ENCODE measurements around the gene MFNG.
A peak's percentile ranks its signal among the peaks of the same experiment; 100 is the strongest.

The MFNG gene

GRCh38 chr22:37473437-37473946 is 12.7 kb downstream of the MFNG start:
- Histone ChIP-seq H3K27me3 (ENCODE audit: control insufficient read depth, low read length) (no peaks in the 10 kb centered on the region), H3K4me2 (ENCODE audit: low read length) (0 out of 2 replicates have a peak overlapping the region, but pooled peaks have one; percentile 7), H3K36me3 (ENCODE audit: control insufficient read depth, low read length) (peaks cover 95% of the 10 kb centered on the region), H3K79me2 (ENCODE audit: control insufficient read depth, low read length) (peaks cover 56% of the 10 kb centered on the region), H3K27ac (ENCODE audit: low read depth, low read length) (peak overlapping the region; percentile 94), H3F3A (ENCODE audit: control insufficient read depth, insufficient read depth) (peaks cover 24% of the 10 kb centered on the region), H3K4me3 (ENCODE audit: low read length) (no peak overlapping the region), H4K20me1 (ENCODE audit: control insufficient read depth, insufficient read depth, low read depth, low read length) (peaks cover 6% of the 10 kb centered on the region; the same call in 1 of the 2 replicates), H3K4me1 (ENCODE audit: control insufficient read depth, low read length) (peaks cover 77% of the 10 kb centered on the region), H3K9me2 (replicated peaks; ENCODE audit: control insufficient read depth, low read length) (no peaks in the 10 kb centered on the region), H3K9me3 (ENCODE audit: control insufficient read depth, insufficient read depth, low read length) (no peaks in the 10 kb centered on the region)
- no peak for TF ChIP-seq CTCF (IDR thresholded peaks at IDR 0.05; ENCODE audit: low read depth, low read length, poor library complexity, severe bottlenecking)

GRCh38 chr22:37472418-37473006 is 13.7 kb downstream of the MFNG start:
- Histone ChIP-seq H3K27me3 (ENCODE audit: control insufficient read depth, low read length) (no peaks in the 10 kb centered on the region), H3K4me2 (ENCODE audit: low read length) (peak overlapping the region; percentile 31; the same call in 1 of the 2 replicates), H3K79me2 (ENCODE audit: control insufficient read depth, low read length) (peaks cover 48% of the 10 kb centered on the region), H3K4me1 (ENCODE audit: control insufficient read depth, low read length) (peaks cover 67% of the 10 kb centered on the region), H4K20me1 (ENCODE audit: control insufficient read depth, insufficient read depth, low read depth, low read length) (peaks cover 6% of the 10 kb centered on the region; the same call in 1 of the 2 replicates), H3F3A (ENCODE audit: control insufficient read depth, insufficient read depth) (peaks cover 17% of the 10 kb centered on the region), H3K27ac (ENCODE audit: low read depth, low read length) (peak overlapping the region; percentile 53), H3K4me3 (ENCODE audit: low read length) (no peak overlapping the region), H3K36me3 (ENCODE audit: control insufficient read depth, low read length) (peaks cover 94% of the 10 kb centered on the region), H3K9me3 (ENCODE audit: control insufficient read depth, insufficient read depth, low read length) (no peaks in the 10 kb centered on the region), H3K9me2 (replicated peaks; ENCODE audit: control insufficient read depth, low read length) (no peaks in the 10 kb centered on the region)
- no peak for TF ChIP-seq EZH2phosphoT487 (IDR thresholded peaks at IDR 0.05; ENCODE audit: borderline replicate concordance, low read length)
- TF ChIP-seq CTCF (IDR thresholded peaks at IDR 0.05; ENCODE audit: low read depth, low read length, poor library complexity, severe bottlenecking): peak; percentile 90

GRCh38 chr22:37471727-37472417 is 14.3 kb downstream of the MFNG start:
- peaks cover 9% of the 10 kb centered on the region; the same call in 1 of the 2 replicates for H4K20me1 ChIP-seq (ENCODE audit: control insufficient read depth, insufficient read depth, low read depth, low read length)
- H3K9me3 ChIP-seq (ENCODE audit: control insufficient read depth, insufficient read depth, low read length): no peaks in the 10 kb centered on the region
- H3K27me3 ChIP-seq (ENCODE audit: control insufficient read depth, low read length): no peaks in the 10 kb centered on the region
- peak overlapping the region; percentile 53 for H3K27ac ChIP-seq (ENCODE audit: low read depth, low read length)
- no peak overlapping the region for H3K4me3 ChIP-seq (ENCODE audit: low read length)
- H3K36me3 ChIP-seq (ENCODE audit: control insufficient read depth, low read length): peaks cover 93% of the 10 kb centered on the region
- peaks cover 43% of the 10 kb centered on the region for H3K79me2 ChIP-seq (ENCODE audit: control insufficient read depth, low read length)
- TF ChIP-seq CTCF (IDR thresholded peaks at IDR 0.05; ENCODE audit: low read depth, low read length, poor library complexity, severe bottlenecking) (no peak), EZH2phosphoT487 (IDR thresholded peaks at IDR 0.05; ENCODE audit: borderline replicate concordance, low read length) (no peak)
- H3K4me1 ChIP-seq (ENCODE audit: control insufficient read depth, low read length): peaks cover 60% of the 10 kb centered on the region
- peak overlapping the region; percentile 31; the same call in 1 of the 2 replicates for H3K4me2 ChIP-seq (ENCODE audit: low read length)
- H3K9me2 ChIP-seq (replicated peaks; ENCODE audit: control insufficient read depth, low read length): no peaks in the 10 kb centered on the region
- H3F3A ChIP-seq (ENCODE audit: control insufficient read depth, insufficient read depth): peaks cover 11% of the 10 kb centered on the region

All from DOHH2 (cell line).